Measurements from ENCODE around the gene CACNB1. TPM values are rescaled to one million over a fixed set of nuclear protein-coding genes. Genes with fewer than 3 reads are reported as not detected.

CACNB1 gene
- polyA plus RNA-seq, 1 donor (not counting 4 experiments of a cell fraction or from before 2014, with no cell fraction given), result 4.0 TPM

DNA sequence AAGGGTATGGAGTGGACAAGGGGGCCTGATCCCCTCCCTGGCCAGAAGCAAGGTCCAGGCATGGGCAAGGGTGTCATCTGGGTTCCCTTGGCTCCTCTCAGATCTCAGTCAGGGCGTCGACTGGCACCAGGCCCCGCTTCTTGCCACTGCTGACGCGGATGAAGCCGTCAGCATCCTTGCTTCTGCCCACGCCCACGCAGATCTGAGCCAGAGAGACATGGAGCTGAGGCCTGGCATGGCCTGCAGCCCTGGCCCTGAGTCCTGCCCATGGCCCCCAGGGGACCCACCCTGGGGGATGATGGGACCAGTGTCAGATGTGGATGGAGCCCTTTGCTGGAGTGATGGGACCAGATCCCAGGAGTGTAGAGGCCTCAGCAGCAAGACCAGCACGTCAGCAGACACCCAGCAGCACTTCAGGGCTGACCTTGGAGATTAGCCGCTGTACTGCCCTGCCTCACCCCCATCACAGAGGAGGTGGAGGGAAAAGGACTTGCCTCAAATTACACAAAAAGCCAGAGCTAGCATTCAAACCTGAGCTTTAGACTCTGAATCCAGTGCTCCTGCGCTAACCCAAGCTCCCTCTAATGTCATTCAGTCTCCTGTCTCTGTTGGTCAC lies 14.8 kb upstream of the CACNB1 start:
- DNase-seq (ENCODE audit: low read depth, low spot score), result no peak
- Histone ChIP-seq H2AFZ (ENCODE audit: control insufficient read depth, low read length) (no peak overlapping the region), H4K20me1 (ENCODE audit: control insufficient read depth, extremely low read depth, insufficient read depth, low read length) (no peaks in the 10 kb centered on the region), H3K4me1 (ENCODE audit: control insufficient read depth, extremely low read depth, insufficient read depth, low read length) (peaks cover 10% of the 10 kb centered on the region), H3K4me2 (ENCODE audit: control insufficient read depth, extremely low read depth, insufficient read depth, low read depth, low read length) (no peak overlapping the region), H3K9ac (ENCODE audit: control insufficient read depth, extremely low read depth, insufficient read depth, low read length) (no peak overlapping the region), H3K79me2 (ENCODE audit: control insufficient read depth, insufficient read depth, low read length) (no peaks in the 10 kb centered on the region), H3K27me3 (ENCODE audit: control insufficient read depth, extremely low read depth, insufficient read depth, low read length) (peaks cover 44% of the 10 kb centered on the region), H3K9me1 (ENCODE audit: control insufficient read depth, extremely low read depth, insufficient read depth, low read length) (no peaks in the 10 kb centered on the region), H3K36me3 (ENCODE audit: control insufficient read depth in 2 of 2, extremely low read depth in 1 of 2, insufficient read depth in 2 of 2, low read length in 2 of 2) (no peaks in the 10 kb centered on the region), H3K4me3 (ENCODE audit: control insufficient read depth in 2 of 3, extremely low read depth in 1 of 3, insufficient read depth in 2 of 3, low read depth in 1 of 3, low read length in 3 of 3) (no peak overlapping the region), H3K27ac (ENCODE audit: control insufficient read depth, insufficient read depth, low read length) (no peak overlapping the region), H3K9me3 (ENCODE audit: control insufficient read depth, low read depth, low read length) (no peaks in the 10 kb centered on the region)
- no peak for FAIRE-seq
- dilution Hi-C loops (cut with MboI; ENCODE audit: extremely low pct_ligation_motif_present, low sequenced_read_pairs), result no loop called here
- TF ChIP-seq CTCF (optimal IDR thresholded peaks at IDR 0.05 in 1 of 3, IDR thresholded peaks at IDR 0.05 in 1 of 3, conservative IDR thresholded peaks at IDR 0.05 in 1 of 3; ENCODE audit: extremely low read depth in 1 of 3, insufficient read depth in 2 of 3, low read length in 3 of 3) (no peak), EZH2 (IDR thresholded peaks at IDR 0.05; ENCODE audit: low read length) (no peak)

DNA sequence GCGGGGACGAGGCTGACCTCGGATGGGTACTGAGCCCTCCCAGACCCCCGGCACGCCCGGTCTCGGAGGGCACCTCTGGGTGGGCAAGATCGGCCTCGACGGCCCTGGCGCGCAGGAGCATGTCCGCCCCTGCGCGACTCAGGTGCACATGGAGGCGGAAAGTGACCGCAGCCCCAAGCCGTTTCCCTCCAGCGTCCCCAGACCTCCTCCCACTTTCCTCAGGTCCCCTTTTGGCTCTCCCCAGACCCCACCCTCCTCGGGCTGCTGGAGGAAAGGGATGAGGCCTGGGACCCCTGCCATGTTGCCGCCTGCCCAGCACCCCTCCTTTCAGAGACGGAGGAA lies 12.6 kb upstream of the CACNB1 start:
- peak overlapping the region; percentile 26 for H2AFZ ChIP-seq (ENCODE audit: control insufficient read depth, low read length)
- H3K9ac ChIP-seq (ENCODE audit: control insufficient read depth, extremely low read depth, insufficient read depth, low read length), result peak overlapping the region; percentile 28
- peak overlapping the region; percentile 6 for H3K4me2 ChIP-seq (ENCODE audit: control insufficient read depth, extremely low read depth, insufficient read depth, low read depth, low read length)
- peaks cover 0 to under 1% of the 10 kb centered on the region in 2 experiments for H3K36me3 ChIP-seq (ENCODE audit: control insufficient read depth in 2 of 2, extremely low read depth in 1 of 2, insufficient read depth in 2 of 2, low read length in 2 of 2)
- H3K27ac ChIP-seq (ENCODE audit: control insufficient read depth, insufficient read depth, low read length), result no peak overlapping the region
- H3K79me2 ChIP-seq (ENCODE audit: control insufficient read depth, insufficient read depth, low read length), result no peaks in the 10 kb centered on the region
- no peaks in the 10 kb centered on the region for H3K9me1 ChIP-seq (ENCODE audit: control insufficient read depth, extremely low read depth, insufficient read depth, low read length)
- dilution Hi-C loops (cut with MboI; ENCODE audit: extremely low pct_ligation_motif_present, low sequenced_read_pairs), result no loop called here
- H3K9me3 ChIP-seq (ENCODE audit: control insufficient read depth, low read depth, low read length), result no peaks in the 10 kb centered on the region
- no peaks in the 10 kb centered on the region for H4K20me1 ChIP-seq (ENCODE audit: control insufficient read depth, extremely low read depth, insufficient read depth, low read length)
- DNase-seq (ENCODE audit: low read depth, low spot score), result no peak
- H3K4me1 ChIP-seq (ENCODE audit: control insufficient read depth, extremely low read depth, insufficient read depth, low read length), result peaks cover 10% of the 10 kb centered on the region
- FAIRE-seq, result no peak
- peaks cover 44% of the 10 kb centered on the region for H3K27me3 ChIP-seq (ENCODE audit: control insufficient read depth, extremely low read depth, insufficient read depth, low read length)
- no peak for TF ChIP-seq EZH2 (IDR thresholded peaks at IDR 0.05; ENCODE audit: low read length)
- no peak for TF ChIP-seq CTCF (optimal IDR thresholded peaks at IDR 0.05 in 1 of 3, IDR thresholded peaks at IDR 0.05 in 1 of 3, conservative IDR thresholded peaks at IDR 0.05 in 1 of 3; ENCODE audit: extremely low read depth in 1 of 3, insufficient read depth in 2 of 3, low read length in 3 of 3)
- H3K4me3 ChIP-seq (ENCODE audit: control insufficient read depth in 2 of 3, extremely low read depth in 1 of 3, insufficient read depth in 2 of 3, low read depth in 1 of 3, low read length in 3 of 3), result no peak overlapping the region

All from keratinocyte (primary cell).